ENCODE results near the gene PGLYRP3. TPM values are rescaled to one million over a fixed set of nuclear protein-coding genes. Genes with fewer than 3 reads are reported as not detected.

PGLYRP3 gene
- total and polyA plus RNA-seq, 9 of the 15 experiments (the other 6 are each of a cell fraction or from before 2014, with no cell fraction given), result not detected

DNA sequence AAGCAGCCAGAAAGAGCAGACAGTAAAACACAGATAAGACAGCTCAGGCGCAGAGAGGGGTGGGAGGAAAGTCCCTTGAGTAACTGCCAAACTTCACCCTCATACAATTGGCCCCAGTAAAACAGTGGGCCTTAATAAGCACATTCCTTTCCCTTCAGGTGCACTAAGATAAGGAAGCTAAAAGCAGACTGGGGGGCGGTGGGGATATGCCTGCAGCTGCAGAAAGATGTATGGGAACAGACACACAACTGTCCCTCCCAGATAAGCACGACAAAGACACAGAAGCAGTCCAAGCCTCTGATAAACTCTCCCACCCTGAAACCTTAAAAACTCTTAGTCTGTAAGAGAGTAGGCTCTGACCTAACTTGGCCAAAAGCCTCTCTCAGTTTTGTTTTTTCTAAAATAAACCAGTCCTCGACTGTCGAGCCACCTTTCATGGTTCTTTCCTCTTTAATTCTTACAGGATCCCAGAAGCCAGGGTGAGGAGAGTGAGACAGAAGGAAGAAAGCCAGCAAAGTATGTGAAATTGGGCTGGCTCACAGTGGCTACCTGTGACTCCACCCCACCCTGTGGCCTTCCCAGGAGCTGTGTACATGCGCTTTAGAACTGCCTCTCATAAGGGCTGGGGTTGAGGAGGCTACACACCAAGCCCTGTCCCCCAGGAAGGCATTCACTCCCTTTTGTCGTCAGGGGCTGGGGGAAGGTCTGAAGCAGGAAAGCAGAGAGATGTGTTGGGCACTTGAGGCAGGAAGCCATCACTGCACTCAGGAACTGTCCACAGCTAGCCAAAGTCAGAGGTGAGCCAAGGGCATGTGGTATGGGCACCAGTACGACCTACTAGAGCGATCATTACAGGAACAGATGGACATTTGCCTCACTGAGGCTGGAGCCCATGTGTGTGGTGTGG lies 31.3 kb upstream of the PGLYRP3 start (continued):
- no peak for TF ChIP-seq ZNF518B (CRISPR knock-in tag; IDR thresholded peaks at IDR 0.05)
- peak; percentile 99 for TF ChIP-seq GATA2 (CRISPR knock-in tag; IDR thresholded peaks at IDR 0.05)
- no peak for TF ChIP-seq PHB (CRISPR knock-in tag; IDR thresholded peaks at IDR 0.05)
- no peak for TF ChIP-seq ZNF184 (CRISPR knock-in tag; IDR thresholded peaks at IDR 0.05)
- TF ChIP-seq, protein P1, sequence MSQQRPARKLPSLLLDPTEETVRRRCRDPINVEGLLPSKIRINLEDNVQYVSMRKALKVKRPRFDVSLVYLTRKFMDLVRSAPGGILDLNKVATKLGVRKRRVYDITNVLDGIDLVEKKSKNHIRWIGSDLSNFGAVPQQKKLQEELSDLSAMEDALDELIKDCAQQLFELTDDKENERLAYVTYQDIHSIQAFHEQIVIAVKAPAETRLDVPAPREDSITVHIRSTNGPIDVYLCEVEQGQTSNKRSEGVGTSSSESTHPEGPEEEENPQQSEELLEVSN (IDR thresholded peaks at IDR 0.05; ENCODE audit: borderline replicate concordance in 1 of 2, extremely low read depth in 1 of 2, insufficient read depth in 1 of 2, insufficient read length in 1 of 2, low read depth in 1 of 2, low read length in 1 of 2, poor library complexity in 1 of 2, severe bottlenecking in 1 of 2), result no peak
- TF ChIP-seq PURB (CRISPR knock-in tag; IDR thresholded peaks at IDR 0.05; ENCODE audit: low read depth), result no peak
- no peak for TF ChIP-seq ZFP1 (CRISPR knock-in tag; IDR thresholded peaks at IDR 0.05)
- TF ChIP-seq PPARD (CRISPR knock-in tag; IDR thresholded peaks at IDR 0.05), result no peak
- no peak for TF ChIP-seq HNRNPH1 (optimal IDR thresholded peaks at IDR 0.05; ENCODE audit: low read depth, low read length)
- no peak for TF ChIP-seq ASH1L (IDR thresholded peaks at IDR 0.05; ENCODE audit: borderline replicate concordance, low read depth, partially characterized antibody)
- no peak for TF ChIP-seq CBX1 (IDR thresholded peaks at IDR 0.05; ENCODE audit: low read depth)
- no peak; the same call in 1 of the 2 replicates for TF ChIP-seq CREB5 (CRISPR knock-in tag; IDR thresholded peaks at IDR 0.05)
- no peak for TF ChIP-seq PHTF2 (CRISPR knock-in tag; IDR thresholded peaks at IDR 0.05)
- no peak for TF ChIP-seq MCM2 (IDR thresholded peaks at IDR 0.05; ENCODE audit: low read depth)
- TF ChIP-seq SLC30A9 (CRISPR knock-in tag; IDR thresholded peaks at IDR 0.05), result no peak
- peak; percentile 99 for TF ChIP-seq SMARCE1 (IDR thresholded peaks at IDR 0.05)
- 0 out of 2 replicates have a peak, but pooled peaks have one; percentile 75 for TF ChIP-seq DDX20 (tag; IDR thresholded peaks at IDR 0.05; ENCODE audit: low read depth)
- TF ChIP-seq, protein P2, sequence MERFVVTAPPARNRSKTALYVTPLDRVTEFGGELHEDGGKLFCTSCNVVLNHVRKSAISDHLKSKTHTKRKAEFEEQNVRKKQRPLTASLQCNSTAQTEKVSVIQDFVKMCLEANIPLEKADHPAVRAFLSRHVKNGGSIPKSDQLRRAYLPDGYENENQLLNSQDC (CRISPR knock-in tag; IDR thresholded peaks at IDR 0.05), result no peak
- TF ChIP-seq SIN3B (IDR thresholded peaks at IDR 0.05; ENCODE audit: low read depth), result no peak
- TF ChIP-seq, protein P3, sequence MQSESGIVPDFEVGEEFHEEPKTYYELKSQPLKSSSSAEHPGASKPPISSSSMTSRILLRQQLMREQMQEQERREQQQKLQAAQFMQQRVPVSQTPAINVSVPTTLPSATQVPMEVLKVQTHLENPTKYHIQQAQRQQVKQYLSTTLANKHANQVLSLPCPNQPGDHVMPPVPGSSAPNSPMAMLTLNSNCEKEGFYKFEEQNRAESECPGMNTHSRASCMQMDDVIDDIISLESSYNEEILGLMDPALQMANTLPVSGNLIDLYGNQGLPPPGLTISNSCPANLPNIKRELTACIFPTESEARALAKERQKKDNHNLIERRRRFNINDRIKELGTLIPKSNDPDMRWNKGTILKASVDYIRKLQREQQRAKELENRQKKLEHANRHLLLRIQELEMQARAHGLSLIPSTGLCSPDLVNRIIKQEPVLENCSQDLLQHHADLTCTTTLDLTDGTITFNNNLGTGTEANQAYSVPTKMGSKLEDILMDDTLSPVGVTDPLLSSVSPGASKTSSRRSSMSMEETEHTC (IDR thresholded peaks at IDR 0.05), result peak; percentile 66; the same call in 1 of the 2 replicates

All from K562 (cell line).